Fibroblast of upper back skin (primary cell): ENCODE results near the gene NCF1.
"Not testable (repeated sequence)": the region's sequence is repeated elsewhere in the genome, so short reads cannot be mapped to it uniquely, and the experiment has no call there.

Source experiments
- DNase-seq: peaks from one replicate; pipeline ENCODE4 v3.0.0-alpha.2; 2013

NCF1 gene

DNA sequence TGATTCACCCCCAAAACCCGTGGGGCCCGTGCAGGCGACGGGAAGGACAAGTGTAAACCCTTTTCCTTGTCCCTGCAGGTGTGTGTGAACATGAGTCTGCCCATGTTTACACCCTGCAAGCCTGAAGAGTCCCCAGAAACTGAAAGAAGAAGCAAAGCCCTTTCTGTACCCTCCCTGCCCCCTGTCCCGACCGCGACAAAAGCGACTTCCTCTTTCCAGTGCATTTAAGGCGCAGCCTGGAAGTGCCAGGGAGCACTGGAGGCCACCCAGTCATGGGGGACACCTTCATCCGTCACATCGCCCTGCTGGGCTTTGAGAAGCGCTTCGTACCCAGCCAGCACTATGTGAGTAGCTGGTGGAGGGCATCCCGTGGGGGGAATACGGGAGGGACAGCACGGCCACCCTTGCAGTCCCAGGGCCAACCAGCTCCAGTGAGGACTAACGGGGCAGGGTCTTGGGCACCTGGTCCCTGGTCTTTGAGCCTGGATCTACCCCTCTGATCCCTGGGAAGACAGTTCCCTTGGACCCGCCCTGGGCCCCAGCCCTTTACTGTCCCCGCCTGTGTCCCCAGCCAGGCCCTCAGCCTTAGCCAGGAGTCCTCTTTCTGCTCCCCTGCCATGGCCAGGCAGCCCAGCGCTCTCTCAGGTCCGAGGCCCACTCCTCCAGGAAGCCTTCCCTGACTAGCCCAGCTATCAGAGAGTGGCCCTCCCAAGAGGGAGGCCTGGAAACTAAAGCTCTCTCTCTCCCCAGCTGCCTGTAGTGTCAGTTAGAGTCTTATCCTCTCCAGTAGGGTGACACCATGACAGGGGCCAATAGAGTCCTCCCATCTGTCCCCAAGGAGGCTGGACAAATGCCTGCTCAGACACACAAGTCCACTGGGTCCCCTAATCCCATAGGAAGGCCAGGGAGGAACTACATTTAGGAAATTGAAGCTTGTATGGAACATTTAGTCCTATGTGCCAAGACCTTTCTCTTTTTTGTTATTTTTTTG lies at the start of gene NCF1:
NCF1 (plus strand) TSS at position 252 of the 991 bp plus-strand sequence; CDS start at position 273, 21 bp downstream.
- not testable (repeated sequence) for DNase-seq

DNA sequence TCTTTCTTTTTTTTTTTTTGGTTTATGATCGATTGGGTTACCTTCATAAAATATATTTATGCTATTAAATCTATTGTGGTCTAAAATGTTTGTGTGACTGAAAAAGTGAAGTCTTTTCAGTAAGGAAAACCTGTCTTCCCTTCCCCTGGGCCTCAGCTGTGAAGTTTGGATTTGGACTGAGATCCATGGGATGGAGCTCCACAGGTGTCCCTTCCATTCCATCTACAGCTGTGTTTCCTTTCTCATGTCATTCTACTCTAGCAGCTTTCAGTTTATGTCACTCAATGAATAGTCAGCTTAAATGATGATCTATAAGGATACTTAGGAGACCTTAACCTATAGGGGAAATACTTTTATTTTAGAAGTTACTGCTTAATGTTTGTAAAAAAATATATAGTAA lies 48.0 kb upstream of the NCF1 start:
- no peak for DNase-seq

DNA sequence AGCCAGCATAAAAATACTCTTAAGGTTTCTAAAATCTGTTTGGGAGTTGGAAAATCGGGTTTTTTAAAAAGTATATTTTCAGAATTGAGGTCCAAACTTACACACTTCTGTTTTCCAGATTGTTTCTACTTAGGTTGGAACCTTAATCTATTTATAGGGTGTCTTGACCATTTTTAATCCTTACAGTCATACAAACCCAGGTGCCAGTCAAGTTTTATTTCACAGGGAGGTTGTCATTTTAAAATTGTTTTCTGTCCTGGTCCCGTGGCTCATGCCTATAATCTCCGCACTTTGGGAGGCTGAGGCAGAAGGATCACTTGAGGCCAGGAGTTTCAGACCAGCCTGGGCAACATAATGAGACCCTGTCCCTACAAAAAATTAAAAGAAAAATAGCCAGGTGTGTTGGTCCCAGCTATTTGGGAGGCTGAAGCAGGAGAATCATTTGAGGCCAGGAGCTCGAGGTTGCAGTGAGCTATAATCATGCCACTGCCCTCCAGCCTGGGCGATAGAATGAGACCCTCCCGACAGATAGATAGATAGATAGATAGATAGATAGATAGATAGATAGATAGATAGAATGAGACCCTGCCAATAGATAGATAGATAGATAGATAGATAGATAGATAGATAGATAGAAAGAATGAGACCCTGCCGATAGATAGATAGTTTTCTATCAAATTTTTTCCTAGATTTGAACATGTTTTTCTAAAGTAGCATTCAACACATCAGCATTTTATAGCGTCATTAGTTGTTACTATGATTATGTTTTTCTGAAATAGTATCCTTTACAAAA lies 47.3 kb upstream of the NCF1 start:
- DNase-seq = no peak

DNA sequence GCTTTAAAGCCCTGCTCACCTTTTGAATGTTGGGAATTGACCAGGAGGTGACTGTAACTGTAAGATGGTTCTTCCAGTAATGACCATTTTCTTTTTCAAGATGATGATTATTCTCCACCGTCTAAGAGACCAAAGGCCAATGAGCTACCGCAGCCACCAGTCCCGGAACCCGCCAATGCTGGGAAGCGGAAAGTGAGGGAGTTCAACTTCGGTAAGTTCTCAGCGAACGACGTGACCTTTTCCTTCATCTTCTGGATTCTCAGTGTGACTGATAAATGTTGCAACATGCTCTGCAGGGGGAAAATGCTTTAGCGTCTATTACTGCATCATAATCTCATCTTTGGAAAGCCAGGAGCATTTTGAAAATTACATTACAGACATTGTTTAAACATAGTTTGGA lies 45.1 kb upstream of the NCF1 start:
- not testable (repeated sequence) for DNase-seq

DNA sequence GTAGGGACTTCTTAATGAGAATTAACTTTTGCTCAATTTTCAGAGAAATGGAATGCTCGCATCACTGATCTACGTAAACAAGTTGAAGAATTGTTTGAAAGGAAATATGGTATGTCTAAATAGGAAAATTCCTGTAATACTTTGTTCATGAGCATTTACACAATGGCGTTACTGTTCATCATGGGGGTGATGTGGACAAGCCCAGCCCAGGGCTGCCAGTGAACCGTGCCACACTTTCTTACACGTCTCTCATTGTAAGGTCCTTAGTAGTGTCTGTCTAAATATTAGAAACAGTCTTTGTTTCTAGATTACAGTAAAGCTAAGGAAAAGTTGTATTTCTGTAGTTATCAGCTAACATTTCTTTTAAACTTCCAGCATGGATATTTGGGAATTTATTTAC lies 43.6 kb upstream of the NCF1 start:
- not testable (repeated sequence) for DNase-seq

DNA sequence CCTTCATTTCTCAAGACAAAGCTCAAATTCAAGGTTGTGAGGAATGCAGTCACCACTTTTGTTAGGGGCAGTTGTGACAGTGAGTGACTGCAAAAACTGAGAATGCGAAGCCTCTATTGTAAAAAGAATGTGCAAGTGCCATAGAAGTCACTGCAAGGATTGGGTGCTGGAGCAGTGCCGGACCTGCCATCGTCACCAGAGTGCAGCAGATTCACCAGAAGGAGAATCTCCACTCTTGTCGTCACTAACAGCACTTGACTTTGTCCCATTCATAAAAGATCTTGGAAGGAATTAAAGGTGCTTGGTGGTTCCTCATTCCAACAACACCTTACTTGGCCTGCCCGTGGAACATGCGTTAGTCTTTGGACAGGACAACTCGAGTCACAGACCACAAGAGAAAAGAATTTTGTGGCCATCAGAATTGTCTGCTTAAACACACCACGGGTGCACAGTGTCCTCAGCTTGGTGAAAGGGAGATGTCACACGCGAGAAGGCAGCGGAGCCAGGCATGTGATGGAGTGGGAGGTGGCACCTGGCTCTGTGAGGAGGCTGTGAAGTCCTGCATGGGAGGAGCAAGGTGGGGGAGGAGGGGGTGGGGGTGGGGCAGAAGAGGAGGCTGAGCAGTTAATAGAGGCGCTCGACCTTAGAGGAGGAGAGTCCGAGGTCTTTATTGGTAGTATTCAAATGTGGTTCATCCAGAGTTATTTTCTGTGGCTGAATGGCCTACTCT lies 33.7 kb upstream of the NCF1 start:
- DNase-seq = not testable (repeated sequence)

DNA sequence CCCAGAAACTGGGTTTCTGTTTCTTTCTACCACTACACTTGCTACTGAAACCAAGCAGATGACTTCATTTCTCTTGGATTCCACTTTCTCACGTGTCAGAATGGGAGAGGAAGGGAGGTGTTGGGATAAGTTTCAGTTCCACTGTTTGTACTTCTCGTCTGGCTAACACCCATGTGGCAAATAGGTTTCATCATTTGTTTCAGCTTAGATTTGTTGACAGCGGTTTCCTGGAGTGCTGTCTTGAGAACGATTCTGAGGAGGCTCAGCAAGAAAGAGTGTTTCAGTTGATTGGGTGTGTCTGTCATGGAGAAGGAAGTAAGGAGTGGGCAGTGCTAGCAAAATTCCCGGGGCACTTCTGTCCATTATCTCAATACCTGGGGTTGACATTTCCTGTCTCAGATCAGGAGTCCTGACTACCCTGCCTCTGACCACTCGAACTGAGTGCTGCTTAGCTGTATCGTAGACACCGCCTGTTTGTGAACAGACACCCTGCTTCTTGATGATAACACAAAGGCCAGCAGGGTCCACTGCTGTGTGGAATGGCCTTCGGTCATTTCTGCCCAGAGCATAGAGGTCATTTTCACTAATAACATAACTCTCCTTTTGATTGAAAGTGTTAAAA lies 29.8 kb upstream of the NCF1 start:
- not testable (repeated sequence) for DNase-seq

DNA sequence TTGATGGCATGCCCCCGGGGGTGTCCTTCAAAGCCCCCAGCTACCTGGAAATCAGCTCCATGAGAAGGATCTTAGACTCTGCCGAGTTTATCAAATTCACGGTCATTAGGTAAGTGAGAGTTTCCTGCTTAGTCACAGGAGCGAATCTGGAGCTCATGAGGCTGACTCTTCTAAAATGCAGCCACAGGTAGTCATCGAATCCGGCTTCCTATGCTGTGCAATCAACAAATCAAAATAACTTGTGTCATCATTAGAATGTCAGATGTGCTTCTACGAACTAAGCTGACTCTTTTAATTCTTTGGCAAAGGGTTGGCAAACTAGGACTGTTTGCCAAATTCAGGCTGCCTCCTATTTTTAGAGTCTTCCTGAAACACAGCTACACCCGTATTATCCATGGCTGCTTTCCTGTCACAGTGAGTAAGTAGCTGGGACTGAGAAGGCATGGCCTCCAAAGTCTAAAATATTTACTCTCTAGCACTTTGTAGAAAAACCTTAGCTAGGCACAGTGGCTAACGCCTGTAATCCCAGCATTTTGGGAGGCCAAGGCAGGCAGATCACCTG lies 19.8 kb upstream of the NCF1 start:
- DNase-seq = not testable (repeated sequence)

DNA sequence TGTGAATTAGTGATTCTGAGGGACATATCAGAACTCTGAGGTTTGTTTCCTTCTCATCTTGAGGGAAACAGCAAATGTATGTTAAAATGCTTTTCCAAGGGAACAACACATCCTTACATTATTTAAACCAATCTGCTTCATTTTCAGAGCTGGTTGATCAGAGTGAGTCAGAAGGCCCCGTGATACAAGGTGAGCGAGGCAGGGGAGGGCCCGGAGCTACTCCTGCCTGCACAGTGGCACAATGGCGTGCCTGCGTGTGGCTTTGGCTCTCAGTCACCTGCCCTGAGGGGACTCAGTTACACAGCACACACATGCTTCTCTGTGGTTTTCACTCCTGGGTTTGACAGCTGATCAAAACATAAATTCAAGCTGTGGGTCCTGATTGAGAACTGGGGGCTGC lies 17.1 kb upstream of the NCF1 start:
- DNase-seq = not testable (repeated sequence)

DNA sequence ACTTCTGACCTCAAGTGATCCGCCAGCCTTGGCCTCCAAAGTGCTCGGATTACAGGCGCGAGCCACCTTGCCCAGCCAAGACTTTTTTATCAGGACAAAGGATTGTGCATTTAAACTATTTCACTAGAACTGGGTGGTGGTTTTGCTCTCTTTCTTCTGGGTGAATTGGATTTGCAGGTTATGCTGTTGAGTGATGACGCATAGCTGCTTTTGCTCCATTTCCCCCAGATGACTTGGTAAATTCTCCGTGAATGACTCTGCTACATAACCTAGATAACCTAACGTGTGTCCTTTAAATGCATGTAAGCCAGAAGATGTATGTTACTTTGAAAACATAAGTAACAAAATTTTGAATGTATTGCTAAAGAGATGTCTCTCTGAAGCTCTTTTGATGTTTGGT lies 15.5 kb upstream of the NCF1 start:
- not testable (repeated sequence) for DNase-seq

DNA sequence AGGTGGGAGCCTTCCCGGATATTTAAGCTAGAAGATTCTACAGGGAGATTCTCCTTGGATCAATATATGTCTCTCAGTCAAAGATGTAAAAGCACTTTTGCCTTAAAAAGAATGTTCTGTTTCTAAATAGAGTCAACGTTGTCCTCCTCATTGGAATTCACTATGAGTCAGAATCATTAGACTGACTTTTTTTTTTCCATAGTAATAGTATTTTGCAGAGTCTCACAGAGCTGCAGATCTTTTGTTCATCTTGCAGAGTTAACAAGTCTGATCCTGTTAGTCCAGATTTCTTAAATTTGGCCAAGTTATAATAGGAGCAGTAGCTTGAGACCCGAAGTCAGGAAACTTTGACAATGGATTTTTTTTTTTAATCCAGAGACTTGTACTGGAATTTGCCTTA lies 14.8 kb upstream of the NCF1 start:
- not testable (repeated sequence) for DNase-seq

DNA sequence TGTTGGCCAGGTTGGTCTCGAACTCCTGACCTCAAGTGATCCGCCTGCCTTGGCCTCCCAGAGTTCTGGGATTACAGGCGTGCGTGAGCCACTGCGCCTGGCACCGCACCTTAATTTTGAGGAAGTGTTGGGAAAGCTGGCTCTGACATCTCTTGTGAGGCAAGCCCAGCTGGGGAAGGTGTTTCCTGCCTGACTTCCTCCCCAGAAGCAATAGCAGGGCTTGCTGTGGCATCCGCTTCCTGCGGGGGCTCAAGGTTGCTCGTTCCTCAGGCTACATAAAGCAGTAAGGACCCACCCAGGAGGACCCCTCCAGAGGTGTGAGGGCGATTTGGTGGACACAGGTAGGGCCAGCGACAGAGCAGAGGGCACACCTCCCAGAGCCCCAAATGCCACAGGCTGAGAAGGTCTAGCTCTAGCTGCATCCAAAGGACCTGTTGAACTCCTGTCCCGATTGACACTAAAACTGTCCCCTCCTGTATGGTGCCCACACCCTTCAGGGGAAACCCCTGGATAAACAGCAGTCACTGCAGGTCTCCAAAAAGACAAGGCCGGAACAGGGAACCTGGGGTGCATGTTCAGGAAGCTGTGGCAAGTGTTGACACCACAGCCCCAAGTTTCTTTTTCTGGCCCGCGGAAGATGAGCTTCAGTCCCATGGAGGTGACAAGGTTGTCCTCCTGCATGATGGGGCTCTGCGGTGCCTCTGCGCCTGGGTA lies 8.4 kb upstream of the NCF1 start:
- not testable (repeated sequence) for DNase-seq

DNA sequence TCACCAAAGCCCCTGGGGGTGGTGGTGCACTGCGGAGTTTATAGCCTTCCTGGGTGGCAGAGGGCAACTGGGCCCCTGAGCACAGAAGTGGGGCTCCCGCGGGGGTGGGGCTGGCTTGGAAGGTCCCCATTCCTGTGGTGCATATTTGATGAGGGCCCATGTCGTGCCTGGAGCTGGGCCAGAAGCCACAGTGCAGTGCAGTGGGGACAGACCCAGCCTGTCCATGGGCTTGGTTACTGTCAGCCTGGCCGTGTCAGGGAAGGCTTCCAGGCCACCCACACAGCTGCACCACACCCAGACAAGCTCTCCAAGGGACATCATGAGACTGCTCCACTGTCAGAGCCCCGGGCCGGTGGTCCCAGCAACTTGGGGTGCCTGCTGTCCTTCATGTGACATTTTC lies 7.3 kb upstream of the NCF1 start:
- not testable (repeated sequence) for DNase-seq

DNA sequence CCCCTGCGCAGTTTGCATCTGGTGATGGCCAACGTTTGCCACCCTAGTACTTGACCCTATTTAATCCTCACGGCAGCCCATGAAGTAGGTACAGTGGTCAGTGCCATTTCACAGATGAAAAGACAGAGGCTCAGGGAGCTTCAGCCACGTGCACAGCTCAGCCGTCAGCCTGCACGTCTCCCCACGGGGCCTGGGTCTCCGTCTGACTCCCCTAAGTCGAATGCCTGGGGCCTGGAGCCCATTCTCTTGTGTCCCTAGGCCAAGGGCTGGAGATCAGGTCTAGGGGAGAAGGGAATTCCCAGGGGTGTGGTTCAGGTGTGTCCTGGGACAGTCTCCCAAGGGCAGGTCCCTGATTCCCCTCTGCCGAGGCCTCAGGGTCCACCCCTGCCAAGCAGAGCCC lies 6.8 kb upstream of the NCF1 start:
- DNase-seq = not testable (repeated sequence)

DNA sequence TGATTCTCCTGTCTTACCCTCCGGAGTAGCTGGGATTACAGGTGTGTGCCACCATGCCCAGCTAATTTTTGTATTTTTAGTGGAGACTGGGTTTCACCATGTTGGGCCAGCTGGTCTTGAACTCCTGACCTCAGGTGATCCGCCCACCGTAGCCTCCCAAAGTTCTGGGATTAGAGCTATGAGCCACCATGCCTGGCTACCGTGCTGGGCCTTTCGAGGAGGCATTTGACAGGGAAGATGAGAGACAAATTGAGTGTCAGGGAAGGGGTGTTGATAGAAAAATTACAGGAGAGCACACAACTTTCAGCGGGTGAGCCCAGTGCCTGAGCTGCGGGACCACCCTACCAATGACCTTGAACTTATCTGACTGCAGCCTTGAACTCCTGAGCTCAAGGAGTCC lies 3.7 kb upstream of the NCF1 start:
- DNase-seq = not testable (repeated sequence)

DNA sequence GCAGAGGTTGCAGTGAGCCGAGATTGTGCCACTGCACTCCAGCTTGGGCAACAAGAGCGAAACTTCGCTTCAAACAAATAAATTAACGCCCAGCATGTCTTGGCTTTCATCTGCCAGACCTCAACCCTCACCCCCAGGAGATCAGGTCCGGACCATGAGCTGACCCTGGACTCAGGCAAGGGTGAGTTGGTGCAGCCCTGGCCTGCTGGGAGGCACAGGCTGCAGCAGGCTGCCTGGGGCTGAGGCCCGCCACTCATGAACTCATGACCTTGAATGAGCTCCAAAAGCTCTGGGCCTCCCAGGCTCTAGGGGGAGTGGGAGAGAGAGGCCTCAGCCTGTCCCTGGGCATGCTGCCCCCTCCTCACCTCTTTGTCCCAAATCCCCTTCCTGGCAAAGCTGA lies 1.7 kb upstream of the NCF1 start:
- not testable (repeated sequence) for DNase-seq

DNA sequence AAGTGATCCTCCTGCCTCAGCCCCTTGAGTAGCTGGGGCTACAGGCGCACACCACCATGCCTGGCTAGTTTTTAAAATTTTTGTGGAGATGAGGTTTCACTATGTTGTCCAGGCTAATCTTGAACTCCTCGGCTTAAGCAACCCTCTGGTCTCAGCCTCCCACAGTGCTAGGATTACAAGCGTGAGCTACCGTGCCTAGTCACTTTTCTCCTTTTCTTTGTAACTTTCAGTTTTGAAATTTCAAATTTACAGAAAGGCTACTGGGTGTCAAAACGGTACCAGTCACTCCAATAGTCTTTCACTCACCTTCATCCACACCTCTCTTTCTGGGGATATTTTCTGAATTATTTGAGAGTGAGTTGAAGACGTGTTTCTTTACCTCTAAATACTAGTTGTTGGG lies 1.3 kb downstream of the NCF1 start:
- DNase-seq = not testable (repeated sequence)

DNA sequence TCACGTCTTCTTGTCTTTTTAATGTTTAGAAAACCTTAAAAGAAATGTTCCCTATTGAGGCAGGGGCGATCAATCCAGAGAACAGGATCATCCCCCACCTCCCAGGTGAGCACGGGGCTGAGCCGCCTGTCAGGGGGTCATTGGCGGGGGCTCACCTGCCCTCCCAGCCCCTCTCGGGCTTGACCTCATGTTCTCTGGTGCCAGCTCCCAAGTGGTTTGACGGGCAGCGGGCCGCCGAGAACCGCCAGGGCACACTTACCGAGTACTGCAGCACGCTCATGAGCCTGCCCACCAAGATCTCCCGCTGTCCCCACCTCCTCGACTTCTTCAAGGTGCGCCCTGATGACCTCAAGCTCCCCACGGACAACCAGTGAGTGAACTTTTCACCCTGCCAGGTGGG lies 5.2 kb downstream of the NCF1 start:
- DNase-seq = not testable (repeated sequence)

DNA sequence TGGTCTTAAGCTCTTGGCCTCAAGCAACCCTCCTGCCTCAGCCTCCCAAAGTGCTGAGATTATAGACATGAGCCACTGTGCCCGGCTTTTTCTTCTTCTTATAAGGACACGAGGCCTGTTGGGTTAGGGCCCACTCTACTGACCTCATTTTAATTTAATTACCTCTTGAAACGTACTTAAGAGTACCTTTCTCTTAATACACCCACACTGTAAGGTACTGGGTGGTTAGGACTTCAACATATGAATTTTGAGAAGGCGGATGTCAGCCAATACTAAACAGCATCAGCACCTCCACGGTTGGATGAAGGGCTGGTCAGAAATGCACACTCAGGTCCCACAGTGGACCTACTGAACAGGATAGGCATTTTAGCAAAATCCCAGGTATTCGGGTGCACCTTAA lies 7.9 kb downstream of the NCF1 start:
- DNase-seq = not testable (repeated sequence)

DNA sequence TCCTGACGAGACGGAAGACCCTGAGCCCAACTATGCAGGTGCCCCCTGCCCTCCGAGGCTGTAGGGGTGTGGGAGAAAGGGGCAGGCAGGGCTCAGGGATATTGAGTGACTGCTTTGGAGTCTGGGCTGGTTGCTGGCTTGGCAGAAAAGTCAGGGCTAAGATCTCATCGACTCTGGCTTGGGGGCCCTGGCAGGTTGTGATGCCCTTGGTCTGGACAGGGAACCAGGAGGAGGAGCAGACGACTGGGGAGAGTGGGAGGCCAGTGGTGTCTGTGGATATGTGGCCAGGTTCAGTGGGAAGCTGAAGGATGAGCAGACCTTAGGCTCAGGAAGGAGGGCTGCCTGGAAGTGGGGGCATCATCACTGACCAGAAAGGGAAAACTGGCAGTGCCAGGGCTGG lies 9.8 kb downstream of the NCF1 start:
- DNase-seq = not testable (repeated sequence)

DNA sequence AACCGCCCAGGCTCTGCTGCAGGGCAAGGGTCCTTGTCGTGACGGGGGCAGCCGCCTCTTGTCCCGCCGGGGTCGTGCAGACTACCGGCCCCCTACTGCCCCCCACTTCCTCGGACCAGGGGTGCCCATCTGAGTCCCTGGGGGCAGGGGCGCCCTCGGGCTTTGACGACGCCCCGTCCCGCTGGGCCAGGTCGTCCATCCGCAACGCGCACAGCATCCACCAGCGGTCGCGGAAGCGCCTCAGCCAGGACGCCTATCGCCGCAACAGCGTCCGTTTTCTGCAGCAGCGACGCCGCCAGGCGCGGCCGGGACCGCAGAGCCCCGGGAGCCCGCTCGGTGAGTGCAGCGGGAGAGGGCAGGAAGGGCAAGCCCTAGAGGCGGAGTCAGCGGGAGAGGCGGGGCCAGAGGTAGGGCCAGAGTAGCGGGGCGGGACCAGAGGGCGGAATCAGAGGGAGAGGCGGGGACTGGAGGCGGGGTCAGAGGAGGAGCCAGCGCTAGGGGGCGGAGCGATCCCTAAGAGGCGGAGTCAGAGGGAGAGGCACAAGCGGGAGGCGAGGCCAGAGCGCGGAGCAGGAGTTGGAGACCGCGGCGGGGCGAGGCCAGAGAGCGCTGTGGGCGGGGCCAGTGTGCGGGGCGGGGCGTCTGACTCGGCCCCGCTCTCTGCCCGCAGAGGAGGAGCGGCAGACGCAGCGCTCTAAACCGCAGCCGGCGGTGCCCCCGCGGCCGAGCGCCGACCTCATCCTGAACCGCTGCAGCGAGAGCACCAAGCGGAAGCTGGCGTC lies 14.7 kb downstream of the NCF1 start:
- peak; percentile 83 for DNase-seq
